WTC11 (cell line): ENCODE results near the gene SMAD5. TPM values are rescaled to one million over a fixed set of nuclear protein-coding genes. Genes with fewer than 3 reads are reported as not detected.

Experiments used
- ATAC-seq: fragments of 200-7000 bp; cut with Tn5 transposase; 2 replicates; pipeline ENCODE4 v1.10.0; 2021; ENCODE audit warnings: mild to moderate bottlenecking, moderate library complexity
- CTCF ChIA-PET: fragments of 300-600 bp; sonication (Branson Sonifier 250); formaldehyde crosslinking; loops from one replicate; lab custom pipeline; 2021; ENCODE audit warnings: antibody characterized with exemption; lab: Charles Lee
- POLR2A ChIA-PET: fragments of 350-600 bp; sonication (Branson Sonifier 250); formaldehyde crosslinking; loops from one replicate; lab custom pipeline; 2021; ENCODE audit warnings: antibody characterized with exemption; lab: Charles Lee
- DNase-seq: peaks from one replicate; pipeline ENCODE4 v3.0.0; 2021; ENCODE audit warnings: low spot score
- H3K27ac Mint-ChIP-seq: 2 replicates; pipeline ENCODE4 v1.8.0; 2021; ENCODE audit warnings: mixed read lengths
- H3K27me3 Mint-ChIP-seq: 2 replicates; pipeline ENCODE4 v1.8.0; 2021; ENCODE audit warnings: low read depth, mild to moderate bottlenecking, moderate library complexity, mixed read lengths
- H3K36me3 Mint-ChIP-seq: 2 replicates; pipeline ENCODE4 v1.8.0; 2021; ENCODE audit warnings: mixed read lengths
- H3K4me1 Mint-ChIP-seq: 2 replicates; pipeline ENCODE4 v1.8.0; 2022; ENCODE audit warnings: mixed read lengths
- H3K4me3 Mint-ChIP-seq: 2 replicates; pipeline ENCODE4 v1.8.0; 2021; ENCODE audit warnings: mild to moderate bottlenecking, moderate library complexity, mixed read lengths
- H3K9me3 Mint-ChIP-seq: 2 replicates; pipeline ENCODE4 v1.8.0; 2021; ENCODE audit warnings: mixed read lengths
- AFF4 ChIP-seq: sonication (generic); formaldehyde crosslinking; IDR thresholded peaks from 2 replicates; pipeline ENCODE4 v1.8.1; 2023; ENCODE audit warnings: mild to moderate bottlenecking, missing genetic modification reagents, borderline replicate concordance
- CREB1 ChIP-seq: sonication (generic); formaldehyde crosslinking; IDR thresholded peaks from 2 replicates; pipeline ENCODE4 v1.8.0; 2023; ENCODE audit warnings: mild to moderate bottlenecking, missing genetic modification reagents
- CTCF ChIP-seq: fragments of 200-600 bp; IDR thresholded peaks from 2 replicates; pipeline ENCODE4 v1.8.0; 2022; ENCODE audit warnings: antibody characterized with exemption
- ERG ChIP-seq: fragments of 250-450 bp; sonication (Bioruptor Pico); IDR thresholded peaks from 2 replicates; pipeline ENCODE4 v1.8.0; 2021; ENCODE audit warnings: mild to moderate bottlenecking
- ETV6 ChIP-seq: sonication (generic); formaldehyde crosslinking; IDR thresholded peaks from 2 replicates; pipeline ENCODE4 v1.8.1; 2022; ENCODE audit warnings: mild to moderate bottlenecking, missing genetic modification reagents
- FOXJ3 ChIP-seq: sonication (generic); formaldehyde crosslinking; IDR thresholded peaks from 2 replicates; pipeline ENCODE4 v1.9.0; 2021; ENCODE audit warnings: missing genetic modification reagents, mild to moderate bottlenecking, borderline replicate concordance
- FOXP1 ChIP-seq: sonication (generic); formaldehyde crosslinking; IDR thresholded peaks from 2 replicates; pipeline ENCODE4 v1.8.0; 2022; ENCODE audit warnings: missing genetic modification reagents, mild to moderate bottlenecking, moderate library complexity, borderline replicate concordance
- IRF1 ChIP-seq: sonication (generic); formaldehyde crosslinking; IDR thresholded peaks from 2 replicates; pipeline ENCODE4 v1.8.0; 2023; ENCODE audit warnings: missing genetic modification reagents
- MAX ChIP-seq: sonication (generic); formaldehyde crosslinking; IDR thresholded peaks from 2 replicates; pipeline ENCODE4 v1.8.0; 2022; ENCODE audit warnings: mild to moderate bottlenecking, missing genetic modification reagents
- MLX ChIP-seq: sonication (generic); formaldehyde crosslinking; IDR thresholded peaks from 2 replicates; pipeline ENCODE4 v1.8.1; 2023; ENCODE audit warnings: mild to moderate bottlenecking, missing genetic modification reagents, moderate library complexity
- MXD4 ChIP-seq: fragments of 250-450 bp; sonication (Bioruptor Pico); IDR thresholded peaks from 2 replicates; pipeline ENCODE4 v1.8.0; 2021; ENCODE audit warnings: mild to moderate bottlenecking, moderate library complexity, borderline replicate concordance
- NFYB ChIP-seq: sonication (generic); formaldehyde crosslinking; conservative IDR thresholded peaks from 2 replicates; pipeline ENCODE4 v1.8.0; 2022; ENCODE audit warnings: low read depth, missing genetic modification reagents
- PREB ChIP-seq: sonication (generic); formaldehyde crosslinking; IDR thresholded peaks from 2 replicates; pipeline ENCODE4 v1.8.1; 2022; ENCODE audit warnings: mild to moderate bottlenecking, missing genetic modification reagents, moderate library complexity, borderline replicate concordance
- TP53 ChIP-seq: sonication (generic); formaldehyde crosslinking; IDR thresholded peaks from 2 replicates; pipeline ENCODE4 v1.8.1; 2023; ENCODE audit warnings: mild to moderate bottlenecking, missing genetic modification reagents
- ZBTB21 ChIP-seq: sonication (generic); formaldehyde crosslinking; IDR thresholded peaks from 2 replicates; pipeline ENCODE4 v1.8.1; 2023; ENCODE audit warnings: mild to moderate bottlenecking, missing genetic modification reagents, borderline replicate concordance
- ZNF121 ChIP-seq: sonication (generic); formaldehyde crosslinking; IDR thresholded peaks from 2 replicates; pipeline ENCODE4 v1.8.0; 2023; ENCODE audit warnings: missing genetic modification reagents
- total RNA-seq: library from RNA; stranded (reverse); gene quantifications from 3 replicates; pipeline ENCODE4 v1.2.3, GENCODE V29; 2021

Gene SMAD5
- total RNA-seq, 1 experiment from 2014 or later = 65.2 TPM

GRCh38 chr5:136211282-136212040 lies 78.8 kb downstream of the SMAD5 start:
- POLR2A ChIA-PET = no interaction called here
- ATAC-seq = no peak
- DNase-seq = no peak
- no peak overlapping the region for H3K4me3 Mint-ChIP-seq
- no peak overlapping the region for H3K27ac Mint-ChIP-seq
- peaks cover 4% of the 10 kb centered on the region for H3K4me1 Mint-ChIP-seq
- CTCF ChIA-PET = interaction anchor here (0.6 to 4.0 kb wide), 15 partner anchors 9 to 584 kb away, joined by 3 to 55 read pairs (median 4); partner anchors contain the start of genes SMIM32 and TGFBI
- peaks cover 65% of the 10 kb centered on the region for H3K27me3 Mint-ChIP-seq
- no peaks in the 10 kb centered on the region for H3K9me3 Mint-ChIP-seq
- no peaks in the 10 kb centered on the region for H3K36me3 Mint-ChIP-seq
- TF ChIP-seq NFYB (CRISPR knock-in tag) (no peak), AFF4 (CRISPR knock-in tag) (no peak), FOXJ3 (CRISPR knock-in tag) (no peak), ERG (no peak), TP53 (CRISPR knock-in tag) (no peak), ZBTB21 (CRISPR knock-in tag) (no peak), IRF1 (CRISPR knock-in tag) (no peak), FOXP1 (CRISPR knock-in tag) (no peak), MLX (CRISPR knock-in tag) (no peak), PREB (no peak), CREB1 (CRISPR knock-in tag) (no peak), MAX (no peak), ZNF121 (CRISPR knock-in tag) (no peak)

- DNase-seq (peak; percentile 77), ATAC-seq (peak; percentile 75)
- CTCF ChIA-PET = interaction anchor here (0.6 to 4.0 kb wide), 19 partner anchors 10 to 584 kb away, joined by 3 to 55 read pairs (median 4); partner anchors contain the start of genes SMIM32 and TGFBI
Measured at GRCh38 chr5:136212252-136212721, 79.6 kb downstream of the SMAD5 start.

More at GRCh38 chr5:136212252-136212721, 79.6 kb downstream of the SMAD5 start:
- Mint-ChIP-seq H3K27ac (no peak overlapping the region), H3K9me3 (no peaks in the 10 kb centered on the region), H3K27me3 (peaks cover 57% of the 10 kb centered on the region), H3K36me3 (no peaks in the 10 kb centered on the region), H3K4me1 (peaks cover 4% of the 10 kb centered on the region), H3K4me3 (no peak overlapping the region)
- POLR2A ChIA-PET = no interaction called here
- TF ChIP-seq ETV6 = peak; percentile 16; the same call in 1 of the 2 replicates
- TF ChIP-seq CTCF = peak; percentile 94
- no peak for TF ChIP-seq MXD4 (CRISPR knock-in tag)
